Measurements from ENCODE around the gene FABP6. TPM values are rescaled to one million over a fixed set of nuclear protein-coding genes. Genes with fewer than 3 reads are reported as not detected.

FABP6 gene
- total RNA-seq, 1 experiment from 2014 or later: 5.2 TPM

- WGBS (ENCODE audit: extremely low coverage, insufficient read length, low lambda C conversion rate): no CpG with 5 or more reads among the region's 3 CpGs
- Mint-ChIP-seq H3K4me3 (no peak overlapping the region), H3K4me1 (peaks cover 34 to 44% of the 10 kb centered on the region in 2 experiments)
Observed at GRCh38 chr5:160240350-160240749, 11.0 kb downstream of the FABP6 start.

More at GRCh38 chr5:160240350-160240749, 11.0 kb downstream of the FABP6 start:
- Histone ChIP-seq H4K91ac (ENCODE audit: insufficient read length, low read depth, low read length) (no peak overlapping the region), H3K79me1 (ENCODE audit: insufficient read depth, low read depth, low read length, poor library complexity, severe bottlenecking) (no peaks in the 10 kb centered on the region), H3K79me2 (ENCODE audit: insufficient read depth, low read length) (no peaks in the 10 kb centered on the region), H2AFZ (ENCODE audit: low read length) (no peak overlapping the region), H3K27me3 (ENCODE audit: insufficient read depth, low read length) (no peaks in the 10 kb centered on the region), H3K23ac (ENCODE audit: insufficient read length, low read depth, low read length) (no peak overlapping the region), H3K9me3 (ENCODE audit: control insufficient read depth, low read depth, low read length) (no peaks in the 10 kb centered on the region), H4K5ac (ENCODE audit: insufficient read length, low read depth, low read length) (no peak overlapping the region), H3K4me1 (ENCODE audit: insufficient read depth, low read length) (peaks cover 7% of the 10 kb centered on the region; the same call in 1 of the 2 replicates), H2BK5ac (ENCODE audit: insufficient read length, low read length) (no peak overlapping the region), H2BK20ac (ENCODE audit: low read depth, low read length, poor library complexity, severe bottlenecking) (no peak overlapping the region), H3K9ac (ENCODE audit: extremely low read depth, insufficient read length, low read length) (no peak overlapping the region), H3K18ac (ENCODE audit: insufficient read length, low read depth, low read length) (no peak overlapping the region), H3T11ph (ENCODE audit: low read length) (no peak overlapping the region), H3K56ac (ENCODE audit: insufficient read length, low read depth, low read length) (no peak overlapping the region), H2BK12ac (ENCODE audit: insufficient read length, low read depth, low read length) (no peak overlapping the region), H4K8ac (replicated peaks; ENCODE audit: insufficient read length, low read depth, low read length) (no peak overlapping the region), H4K20me1 (ENCODE audit: control insufficient read depth, insufficient read depth, insufficient read length) (no peaks in the 10 kb centered on the region), H2BK120ac (ENCODE audit: low read depth, low read length, poor library complexity, severe bottlenecking) (no peak overlapping the region), H2AK5ac (ENCODE audit: insufficient read length, low read length) (no peak overlapping the region), H3K14ac (ENCODE audit: insufficient read depth, low read length) (no peak overlapping the region), H2BK15ac (ENCODE audit: low read depth, low read length) (no peak overlapping the region), H3K27ac (ENCODE audit: insufficient read length, low read depth, low read length) (no peak overlapping the region), H3K4me2 (ENCODE audit: insufficient read depth, insufficient read length, low read length) (no peak overlapping the region), H3K4ac (ENCODE audit: low read depth, low read length) (no peak overlapping the region), H3K23me2 (ENCODE audit: insufficient read length, low read depth, low read length, poor library complexity, severe bottlenecking) (no peaks in the 10 kb centered on the region)
- no peak for TF ChIP-seq CTCF (conservative IDR thresholded peaks at IDR 0.05)
- no peaks in the 10 kb centered on the region for H3K27me3 Mint-ChIP-seq (ENCODE audit: low read depth)
- H3K27ac Mint-ChIP-seq: 0 out of 7 replicates have a peak overlapping the region, but pooled peaks of 1 of the 3 experiments have one; percentile 27
- H3K9me3 Mint-ChIP-seq: no peaks in the 10 kb centered on the region
- no peaks in the 10 kb centered on the region; a peak in 2 of 7 replicates for H3K36me3 Mint-ChIP-seq (ENCODE audit: insufficient read depth in 1 of 3, low read depth in 3 of 3)
- no peak for DNase-seq

Data from H9 (cell line).